MCF 10A (cell line): ENCODE data around the gene ACTL9. TPM values are rescaled to one million over a fixed set of nuclear protein-coding genes. Genes with fewer than 3 reads are reported as not detected.
"Not testable (repeated sequence)": the region's sequence is repeated elsewhere in the genome, so short reads cannot be mapped to it uniquely, and the experiment has no call there.

ENCODE experiments used
- BruUV-seq: library from RNA; stranded (reverse); fragments of 400-500 nt; replicated peaks from 2 replicates; lab custom pipeline; 2021; lab: Mats Ljungman, UMichigan
- CTCF ChIA-PET: fragments of 300-600 bp; sonication (Branson Sonifier 250); formaldehyde crosslinking; extraction: SDS; loops from one replicate; lab custom pipeline; 2021; ENCODE audit warnings: antibody characterized with exemption, inconsistent platforms; lab: Yijun Ruan, JAX
- POLR2A ChIA-PET: fragments of 300-600, 350-650 bp; sonication (Branson Sonifier 250); formaldehyde crosslinking; extraction: SDS; loops from one replicate; lab custom pipeline; 2020; ENCODE audit warnings: antibody characterized with exemption, inconsistent platforms; lab: Yijun Ruan, JAX
- DNase-seq: peaks from one replicate; pipeline ENCODE4 v3.0.0-alpha.2; 2018; ENCODE audit not compliant: unreplicated experiment
- H3K27ac Mint-ChIP-seq: one replicate; pipeline ENCODE4 v1.8.0; 2022; ENCODE audit warnings: mild to moderate bottlenecking, low read depth, mixed read lengths; ENCODE audit not compliant: unreplicated experiment
- H3K27me3 Mint-ChIP-seq: one replicate; pipeline ENCODE4 v1.8.0; 2022; ENCODE audit warnings: mixed read lengths; ENCODE audit not compliant: insufficient read depth, unreplicated experiment
- H3K36me3 Mint-ChIP-seq: one replicate; pipeline ENCODE4 v1.8.0; 2022; ENCODE audit warnings: mild to moderate bottlenecking, moderate library complexity, mixed read lengths; ENCODE audit not compliant: insufficient read depth, unreplicated experiment
- H3K4me1 Mint-ChIP-seq: one replicate; pipeline ENCODE4 v1.8.0; 2022; ENCODE audit warnings: mixed read lengths; ENCODE audit not compliant: insufficient read depth, unreplicated experiment
- H3K4me3 Mint-ChIP-seq: one replicate; pipeline ENCODE4 v1.8.0; 2022; ENCODE audit warnings: mild to moderate bottlenecking, moderate library complexity, mixed read lengths; ENCODE audit not compliant: unreplicated experiment
- H3K9me3 Mint-ChIP-seq: one replicate; pipeline ENCODE4 v1.8.0; 2022; ENCODE audit warnings: mixed read lengths; ENCODE audit not compliant: unreplicated experiment
- CTCF ChIP-seq: fragments of 200-600 bp; IDR thresholded peaks from one replicate; pipeline ENCODE4 v1.8.0; 2022; ENCODE audit warnings: antibody characterized with exemption, mild to moderate bottlenecking; ENCODE audit not compliant: unreplicated experiment
- intact Hi-C: fragments of 100-400 bp; cut with micrococcal nuclease; formaldehyde crosslinking; loops from 2 replicates; pipeline ENCODE4 v1.14.1; 2022
- total RNA-seq: library from RNA; stranded (reverse); gene quantifications from 2 replicates; pipeline ENCODE4 v1.2.3, GENCODE V29; 2022

ACTL9 gene
- total RNA-seq, 1 experiment from 2014 or later = not detected

GRCh38 chr19:8705742-8706141 is 7.1 kb upstream of the ACTL9 start:
- intact Hi-C loops = no loop called here
- Mint-ChIP-seq H3K27ac (no peak overlapping the region), H3K36me3 (no peaks in the 10 kb centered on the region), H3K9me3 (no peaks in the 10 kb centered on the region), H3K27me3 (no peaks in the 10 kb centered on the region), H3K4me1 (no peaks in the 10 kb centered on the region), H3K4me3 (no peak overlapping the region)
- BruUV-seq = no TSS peak
- ChIA-PET POLR2A (no interaction called here), CTCF (no interaction called here)
- TF ChIP-seq CTCF = no peak
- no peak for DNase-seq

GRCh38 chr19:8705304-8705703 is 6.7 kb upstream of the ACTL9 start:
- CTCF ChIA-PET, H3K9me3 Mint-ChIP-seq, H3K4me1 Mint-ChIP-seq, H3K36me3 Mint-ChIP-seq, DNase-seq, H3K4me3 Mint-ChIP-seq, H3K27me3 Mint-ChIP-seq, POLR2A ChIA-PET, H3K27ac Mint-ChIP-seq, BruUV-seq, intact Hi-C loops: not testable (repeated sequence)

- CTCF ChIA-PET = no interaction called here
- TF ChIP-seq CTCF = no peak
- Mint-ChIP-seq H3K4me3 (no peak overlapping the region), H3K36me3 (no peaks in the 10 kb centered on the region), H3K27me3 (no peaks in the 10 kb centered on the region), H3K27ac (no peak overlapping the region), H3K4me1 (no peaks in the 10 kb centered on the region), H3K9me3 (peaks cover 9% of the 10 kb centered on the region)
- POLR2A ChIA-PET = no interaction called here
- intact Hi-C loops = no loop called here
- BruUV-seq = no TSS peak
- DNase-seq = no peak
These were observed 4.6 kb upstream of the ACTL9 start for GRCh38 chr19:8703223-8703622.

- ChIA-PET CTCF (no interaction called here), POLR2A (no interaction called here)
- no TSS peak for BruUV-seq
- no peak overlapping the region for H3K27ac Mint-ChIP-seq
- TF ChIP-seq CTCF = no peak
- no peak for DNase-seq
- H3K36me3 Mint-ChIP-seq = no peaks in the 10 kb centered on the region
- H3K4me3 Mint-ChIP-seq = no peak overlapping the region
- peaks cover 9% of the 10 kb centered on the region for H3K9me3 Mint-ChIP-seq
- intact Hi-C loops = no loop called here
- H3K27me3 Mint-ChIP-seq = no peaks in the 10 kb centered on the region
- no peaks in the 10 kb centered on the region for H3K4me1 Mint-ChIP-seq
These were observed 3.8 kb upstream of the ACTL9 start for GRCh38 chr19:8702350-8702749.

- intact Hi-C loops = no loop called here
- ChIA-PET POLR2A (no interaction called here), CTCF (no interaction called here)
- peaks cover 17% of the 10 kb centered on the region for H3K9me3 Mint-ChIP-seq
- no peak for DNase-seq
- H3K27me3 Mint-ChIP-seq = no peaks in the 10 kb centered on the region
- H3K27ac Mint-ChIP-seq = no peak overlapping the region
- H3K4me1 Mint-ChIP-seq = no peaks in the 10 kb centered on the region
- no peaks in the 10 kb centered on the region for H3K36me3 Mint-ChIP-seq
- H3K4me3 Mint-ChIP-seq = no peak overlapping the region
- no peak for TF ChIP-seq CTCF
- BruUV-seq = no TSS peak
These were observed 2.4 kb upstream of the ACTL9 start for GRCh38 chr19:8700956-8701355.
